Activated CD8-positive, alpha-beta memory T cell treated with anti-CD3 and anti-CD28 coated beads for 4 hours (primary cell): Measurements from ENCODE around the gene ASGR2.

Source experiments
- DNase-seq, 2 donors: peaks; one replicate each; pipeline ENCODE4 v3.0.0-alpha.2; 2020; ENCODE audit warnings: low read depth in 2 of 2

The ASGR2 gene

DNA sequence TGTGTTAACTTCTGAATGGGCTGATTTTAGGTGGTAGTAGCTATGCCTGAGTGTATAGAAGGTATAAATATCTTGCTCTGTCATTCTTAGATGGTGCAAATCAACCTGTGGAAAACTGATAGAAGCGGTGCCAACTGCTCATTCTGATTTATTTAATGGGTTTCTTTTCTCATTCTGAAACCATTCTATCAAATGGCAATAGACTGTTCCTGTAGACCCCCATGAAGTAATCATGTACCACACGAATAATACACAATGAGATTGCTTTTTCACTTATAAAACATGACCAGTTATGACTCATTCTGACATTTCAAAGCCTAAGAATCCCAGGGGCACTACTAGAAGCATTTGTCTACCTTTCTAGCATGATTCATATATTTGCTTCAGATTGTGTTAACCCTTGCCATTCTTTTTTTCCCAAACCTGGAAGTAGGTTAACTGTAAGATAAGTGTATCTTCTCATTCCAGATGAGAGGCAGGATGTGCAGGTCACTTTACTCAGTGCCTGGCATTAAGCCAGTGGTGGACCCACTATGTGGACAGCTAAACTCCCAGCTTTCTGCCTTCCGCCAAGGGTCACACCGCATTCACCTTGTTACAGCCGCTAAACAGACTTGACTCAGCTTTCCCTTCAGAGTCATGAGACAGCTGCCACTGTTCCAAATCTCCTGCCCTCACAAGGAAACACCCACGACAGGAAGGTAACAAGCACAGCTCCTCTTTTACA lies 54.3 kb downstream of the ASGR2 start:
- no peak for DNase-seq

DNA sequence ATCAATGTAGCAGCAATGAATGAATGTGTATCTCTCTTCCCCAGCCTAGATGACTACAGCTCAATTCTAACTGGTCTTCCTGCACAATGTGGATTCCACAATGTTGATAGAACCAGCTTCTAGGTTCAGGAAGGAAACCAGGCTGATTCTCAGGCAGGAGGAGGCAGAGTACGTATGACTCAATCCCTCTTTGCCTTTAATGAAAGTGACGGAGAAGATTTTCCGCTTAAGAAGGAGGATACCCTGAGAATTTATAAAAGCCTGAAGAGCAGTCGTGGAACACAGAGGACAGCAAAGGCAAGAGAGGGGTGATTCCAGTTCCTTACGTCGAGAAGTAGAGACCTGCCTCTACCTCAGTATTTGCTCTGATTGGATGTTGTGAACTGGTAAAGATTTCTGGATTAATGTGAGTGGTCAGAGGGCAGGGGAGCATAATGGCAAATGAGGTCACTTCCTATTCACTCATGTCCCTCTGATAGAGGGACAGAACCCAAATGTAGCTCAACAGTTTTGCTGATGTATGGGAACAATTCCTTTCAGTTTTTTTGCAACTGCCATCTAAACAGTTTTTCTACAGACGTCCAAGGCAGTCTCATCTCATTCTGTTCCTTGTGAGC lies 55.7 kb downstream of the ASGR2 start:
- DNase-seq: no peak

DNA sequence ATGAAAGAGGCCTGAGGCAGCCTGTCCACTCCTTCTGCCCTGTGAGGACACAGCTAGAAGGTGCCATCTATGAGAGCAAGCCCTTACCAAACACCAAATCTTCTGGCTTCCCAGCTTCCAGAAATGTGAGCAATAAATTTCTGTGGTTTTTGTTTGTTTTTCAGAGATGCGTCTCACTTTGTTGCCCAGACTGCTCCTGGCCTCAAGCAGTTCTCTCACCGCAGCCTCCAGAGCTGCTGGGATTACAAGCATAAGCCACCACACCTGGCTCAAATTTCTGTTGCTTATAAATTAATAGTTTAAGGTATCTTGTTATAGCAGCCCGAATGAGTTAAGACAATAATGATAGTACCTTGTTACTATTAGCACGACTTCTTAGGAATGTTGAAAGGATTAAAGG lies 58.2 kb downstream of the ASGR2 start:
- DNase-seq: no peak
